HG03064 (cell line): Measurements from ENCODE around the gene COBL.

Experiments
- ATAC-seq: cut with Tn5 transposase; IDR thresholded peaks from one replicate; pipeline ENCODE4 v1.9.1; 2021; ENCODE audit warnings: low read depth; ENCODE audit not compliant: unreplicated experiment

Gene COBL

GRCh38 chr7:51129527-51130472, 186.8 kb downstream of the COBL start:
- no peak for ATAC-seq

GRCh38 chr7:51128545-51129435, 187.8 kb downstream of the COBL start:
- no peak for ATAC-seq

GRCh38 chr7:51127618-51127904, 189.0 kb downstream of the COBL start:
- no peak for ATAC-seq

- ATAC-seq, result no peak
These were observed 189.6 kb downstream of the COBL start for GRCh38 chr7:51126813-51127617.

GRCh38 chr7:51126324-51126723, 190.3 kb downstream of the COBL start:
- no peak for ATAC-seq

GRCh38 chr7:51124321-51124720, 192.3 kb downstream of the COBL start:
- no peak for ATAC-seq

GRCh38 chr7:51123322-51124019, 193.1 kb downstream of the COBL start:
- no peak for ATAC-seq

GRCh38 chr7:51121931-51122425, 194.6 kb downstream of the COBL start:
- no peak for ATAC-seq

- ATAC-seq, result no peak
These were observed 195.4 kb downstream of the COBL start for GRCh38 chr7:51121036-51121790.

- no peak for ATAC-seq
These were observed 198.0 kb downstream of the COBL start for GRCh38 chr7:51118628-51119027.

GRCh38 chr7:51114501-51114900, 202.1 kb downstream of the COBL start:
- ATAC-seq, result no peak

GRCh38 chr7:51113962-51114361, 202.6 kb downstream of the COBL start:
- no peak for ATAC-seq

GRCh38 chr7:51113560-51113959, 203.0 kb downstream of the COBL start:
- ATAC-seq, result no peak

- ATAC-seq, result no peak
These were observed 205.2 kb downstream of the COBL start for GRCh38 chr7:51111241-51111940.

- ATAC-seq, result no peak
These were observed 208.5 kb downstream of the COBL start for GRCh38 chr7:51108134-51108533.

GRCh38 chr7:51104278-51104677, 212.3 kb downstream of the COBL start:
- ATAC-seq, result no peak

GRCh38 chr7:51103718-51104117, 212.9 kb downstream of the COBL start:
- ATAC-seq, result no peak

GRCh38 chr7:51102828-51103227, 213.8 kb downstream of the COBL start:
- ATAC-seq, result no peak
